ENCODE measurements around the gene TCTN1. TPM values are rescaled to one million over a fixed set of nuclear protein-coding genes. Genes with fewer than 3 reads are reported as not detected.
A peak's percentile ranks its signal among the peaks of the same experiment; 100 is the strongest.

The TCTN1 gene
- total and polyA plus RNA-seq, 9 of the 15 experiments (the other 6 are each of a cell fraction or from before 2014, with no cell fraction given) = 0.32 to 12.5 (median 4.0) TPM

- TF ChIP-seq MYC (IDR thresholded peaks at IDR 0.05; ENCODE audit: low read depth, low read length) (peak; percentile 57; the same call in 1 of the 2 replicates), MYC (CRISPR knock-in tag; IDR thresholded peaks at IDR 0.05; ENCODE audit: borderline replicate concordance, low read depth) (peak; percentile 45; the same call in 1 of the 2 replicates), BCOR (IDR thresholded peaks at IDR 0.05) (no peak), CHD2 (IDR thresholded peaks at IDR 0.05; ENCODE audit: low read depth, low read length) (no peak), ETS2 (tag; IDR thresholded peaks at IDR 0.05; ENCODE audit: borderline replicate concordance, poor library complexity, severe bottlenecking) (no peak), SIN3A (IDR thresholded peaks at IDR 0.05; ENCODE audit: borderline replicate concordance in 2 of 2, control insufficient read depth in 1 of 2, low read depth in 2 of 2, low read length in 2 of 2) (peak; percentile 31 to 41; a peak in 2 of 4 replicates), MAX (CRISPR knock-in tag; IDR thresholded peaks at IDR 0.05) (peak; percentile 84), MXI1 (IDR thresholded peaks at IDR 0.05; ENCODE audit: low read depth, low read length) (no peak), TEAD4 (IDR thresholded peaks at IDR 0.05; ENCODE audit: low read length) (no peak), TEAD4 (CRISPR knock-in tag; IDR thresholded peaks at IDR 0.05; ENCODE audit: borderline replicate concordance) (peak; percentile 82), STAT5B (CRISPR knock-in tag; IDR thresholded peaks at IDR 0.05) (no peak), RBFOX2 (IDR thresholded peaks at IDR 0.05; ENCODE audit: low read depth, low read length) (peak; percentile 81), NCOA1 (IDR thresholded peaks at IDR 0.05; ENCODE audit: low read depth) (no peak), ESRRA (IDR thresholded peaks at IDR 0.05; ENCODE audit: borderline replicate concordance, low read depth) (peak; percentile 96), E2F6 (IDR thresholded peaks at IDR 0.05; ENCODE audit: borderline replicate concordance in 1 of 2, extremely low read depth in 1 of 2, insufficient read depth in 1 of 2, insufficient read length in 1 of 2, low read depth in 1 of 2, low read length in 1 of 2, poor library complexity in 1 of 2, severe bottlenecking in 1 of 2) (peak in 1 of 2 experiments; percentile 68), CCNT2 (IDR thresholded peaks at IDR 0.05; ENCODE audit: borderline replicate concordance, extremely low read depth, insufficient read length, low read depth, low read length) (peak; percentile 13), ATF6 (CRISPR knock-in tag; IDR thresholded peaks at IDR 0.05) (0 out of 2 replicates have a peak, but pooled peaks have one; percentile 42), ZNF639 (CRISPR knock-in tag; conservative IDR thresholded peaks at IDR 0.05 in 1 of 2, IDR thresholded peaks at IDR 0.05 in 1 of 2) (peak in 1 of 2 experiments; percentile 82; a peak in 1 of 4 replicates), NRF1 (conservative IDR thresholded peaks at IDR 0.05 in 1 of 2, IDR thresholded peaks at IDR 0.05 in 1 of 2) (peak in 1 of 2 experiments; percentile 36; a peak in 1 of 4 replicates), KDM2B (CRISPR knock-in tag; IDR thresholded peaks at IDR 0.05) (0 out of 2 replicates have a peak, but pooled peaks have one; percentile 14), ETV5 (CRISPR knock-in tag; IDR thresholded peaks at IDR 0.05; ENCODE audit: low read depth) (peak; percentile 30; the same call in 1 of the 2 replicates)
Observed at GRCh38 chr12:110582276-110583136, 31.4 kb upstream of the TCTN1 start (continued).
